Keratinocyte (primary cell): ENCODE results near the gene EYS. TPM values are rescaled to one million over a fixed set of nuclear protein-coding genes. Genes with fewer than 3 reads are reported as not detected.

ENCODE experiments used
- DNase-seq: peaks from one replicate; pipeline ENCODE4 v3.0.0-alpha.2; 2011; ENCODE audit warnings: low read depth, missing footprints, low spot score
- FAIRE-seq: peaks from 2 replicates; lab custom pipeline; 2011; peaks lifted over from hg19 to GRCh38; lab: Jason Lieb, UNC
- H2AFZ ChIP-seq: 2 replicates; pipeline ENCODE4 v1.6.0; 2012; ENCODE audit warnings: low read length, control low read depth, inconsistent platforms; ENCODE audit not compliant: control insufficient read depth
- H3K27ac ChIP-seq: 2 replicates; pipeline ENCODE4 v1.5.1; 2011; ENCODE audit warnings: low read length; ENCODE audit not compliant: control insufficient read depth, insufficient read depth
- H3K27me3 ChIP-seq: 3 replicates; pipeline ENCODE4 v1.6.0; 2011; ENCODE audit warnings: low read length; ENCODE audit not compliant: control insufficient read depth, insufficient read depth; ENCODE audit errors: extremely low read depth
- H3K36me3 ChIP-seq, 2 experiments: 2 replicates in 1 of 2; 3 replicates in 1 of 2; pipeline ENCODE4 v1.5.1; 2011; ENCODE audit warnings: low read length in 2 of 2, mild to moderate bottlenecking in 1 of 2; ENCODE audit not compliant: control insufficient read depth in 2 of 2, insufficient read depth in 2 of 2; ENCODE audit errors: extremely low read depth in 1 of 2
- H3K4me1 ChIP-seq: 3 replicates; pipeline ENCODE4 v1.5.1; 2011; ENCODE audit warnings: low read length; ENCODE audit not compliant: control insufficient read depth, insufficient read depth; ENCODE audit errors: extremely low read depth
- H3K4me2 ChIP-seq: 3 replicates; pipeline ENCODE4 v1.6.0; 2011; ENCODE audit warnings: low read depth, low read length; ENCODE audit not compliant: control insufficient read depth, insufficient read depth; ENCODE audit errors: extremely low read depth
- H3K4me3 ChIP-seq, 3 experiments: fragments of 200-600 bp in 1 of 3; sonication (generic) in 1 of 3; 2 replicates in 2 of 3; 3 replicates in 1 of 3; pipeline ENCODE4 v1.5.1; 2011 to 2016; ENCODE audit warnings: low read length in 3 of 3, mild to moderate bottlenecking in 3 of 3, control low read depth in 2 of 3, inconsistent platforms in 1 of 3, low read depth in 1 of 3, mixed read lengths in 1 of 3, mixed run types in 1 of 3, moderate library complexity in 1 of 3; ENCODE audit not compliant: control insufficient read depth in 2 of 3, insufficient read depth in 2 of 3; ENCODE audit errors: extremely low read depth in 1 of 3
- H3K79me2 ChIP-seq: 2 replicates; pipeline ENCODE4 v1.6.0; 2012; ENCODE audit warnings: low read length; ENCODE audit not compliant: control insufficient read depth, insufficient read depth
- H3K9ac ChIP-seq: 3 replicates; pipeline ENCODE4 v1.6.0; 2011; ENCODE audit warnings: low read length; ENCODE audit not compliant: control insufficient read depth, insufficient read depth; ENCODE audit errors: extremely low read depth
- H3K9me1 ChIP-seq: 3 replicates; pipeline ENCODE4 v1.6.0; 2011; ENCODE audit warnings: low read length; ENCODE audit not compliant: control insufficient read depth, insufficient read depth; ENCODE audit errors: extremely low read depth
- H3K9me3 ChIP-seq: 2 replicates; pipeline ENCODE4 v1.5.1; 2012; ENCODE audit warnings: low read depth, low read length; ENCODE audit not compliant: control insufficient read depth
- H4K20me1 ChIP-seq: 3 replicates; pipeline ENCODE4 v1.6.0; 2011; ENCODE audit warnings: low read length; ENCODE audit not compliant: control insufficient read depth, insufficient read depth; ENCODE audit errors: extremely low read depth
- EZH2 ChIP-seq: IDR thresholded peaks from one replicate; pipeline ENCODE4 v1.6.1; 2012; ENCODE audit warnings: inconsistent platforms, mild to moderate bottlenecking, low read length, moderate library complexity
- dilution Hi-C: fragments of 300-500 bp; cut with MboI; formaldehyde crosslinking; loops from one replicate; pipeline ENCODE4 v1.7.0; 2020; ENCODE audit warnings: low sequenced_read_pairs; ENCODE audit not compliant: extremely low pct_ligation_motif_present
- polyA plus RNA-seq, 5 experiments: library from polyadenylated mRNA; depleted of rRNA in 3 of 5; stranded (reverse) in 3 of 5; stranded (forward) in 1 of 5; unstranded in 1 of 5; fragments of >200 nt; gene quantifications; 1 replicate in 1 of 5; 2 replicates in 3 of 5; 3 replicates in 1 of 5; pipeline versions ENCODE4 v1.2.1 to v1.2.3, GENCODE V29; 2011 to 2012; ENCODE audit warnings: missing spikeins in 2 of 5, low read depth in 1 of 5, low replicate concordance in 1 of 5
- TF ChIP-seq, protein P1 (sequence below), 3 experiments: IDR thresholded peaks in 1 of 3; conservative IDR thresholded peaks in 1 of 3; optimal IDR thresholded peaks in 1 of 3; 2 replicates in 2 of 3; 3 replicates in 1 of 3; pipeline versions ENCODE3 to v1.5.1; 2011; ENCODE audit warnings: low read length in 3 of 3, mild to moderate bottlenecking in 3 of 3, moderate library complexity in 2 of 3, control low read depth in 1 of 3, inconsistent platforms in 1 of 3; ENCODE audit not compliant: insufficient read depth in 2 of 3; ENCODE audit errors: extremely low read depth in 1 of 3

EYS gene
- polyA plus RNA-seq, 1 donor (not counting 4 experiments of a cell fraction or from before 2014, with no cell fraction given): 0.34 TPM

DNA sequence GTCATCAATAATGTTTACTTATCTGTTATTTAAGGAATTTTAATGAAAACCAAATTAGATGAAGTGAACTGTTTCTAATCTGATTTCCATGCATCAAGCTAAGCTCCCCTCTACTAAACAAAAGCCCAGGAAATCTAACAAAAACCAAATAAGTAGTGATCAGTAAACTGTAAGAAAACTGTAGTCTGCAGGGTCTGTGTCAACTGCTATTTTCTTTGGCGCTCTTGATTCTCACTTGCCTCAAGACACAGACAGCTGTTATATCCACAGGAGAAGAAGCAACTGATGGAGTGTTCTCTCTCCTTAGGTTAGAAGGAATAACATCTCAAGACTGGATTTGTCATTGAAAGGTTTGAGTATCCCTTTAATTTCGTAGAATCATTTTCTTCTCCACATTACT is 1777.9 kb downstream of the EYS start:
- H3K9me3 ChIP-seq: no peaks in the 10 kb centered on the region
- FAIRE-seq (no peak), DNase-seq (no peak)
- no peaks in the 10 kb centered on the region for H3K36me3 ChIP-seq
- no peak overlapping the region for H3K27ac ChIP-seq
- H3K4me3 ChIP-seq: no peak overlapping the region
- H3K79me2 ChIP-seq: no peaks in the 10 kb centered on the region
- H3K9me1 ChIP-seq: no peaks in the 10 kb centered on the region
- no peak for TF ChIP-seq EZH2
- TF ChIP-seq, protein P1, sequence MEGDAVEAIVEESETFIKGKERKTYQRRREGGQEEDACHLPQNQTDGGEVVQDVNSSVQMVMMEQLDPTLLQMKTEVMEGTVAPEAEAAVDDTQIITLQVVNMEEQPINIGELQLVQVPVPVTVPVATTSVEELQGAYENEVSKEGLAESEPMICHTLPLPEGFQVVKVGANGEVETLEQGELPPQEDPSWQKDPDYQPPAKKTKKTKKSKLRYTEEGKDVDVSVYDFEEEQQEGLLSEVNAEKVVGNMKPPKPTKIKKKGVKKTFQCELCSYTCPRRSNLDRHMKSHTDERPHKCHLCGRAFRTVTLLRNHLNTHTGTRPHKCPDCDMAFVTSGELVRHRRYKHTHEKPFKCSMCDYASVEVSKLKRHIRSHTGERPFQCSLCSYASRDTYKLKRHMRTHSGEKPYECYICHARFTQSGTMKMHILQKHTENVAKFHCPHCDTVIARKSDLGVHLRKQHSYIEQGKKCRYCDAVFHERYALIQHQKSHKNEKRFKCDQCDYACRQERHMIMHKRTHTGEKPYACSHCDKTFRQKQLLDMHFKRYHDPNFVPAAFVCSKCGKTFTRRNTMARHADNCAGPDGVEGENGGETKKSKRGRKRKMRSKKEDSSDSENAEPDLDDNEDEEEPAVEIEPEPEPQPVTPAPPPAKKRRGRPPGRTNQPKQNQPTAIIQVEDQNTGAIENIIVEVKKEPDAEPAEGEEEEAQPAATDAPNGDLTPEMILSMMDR (optimal IDR thresholded peaks at IDR 0.05 in 1 of 3, IDR thresholded peaks at IDR 0.05 in 1 of 3, conservative IDR thresholded peaks at IDR 0.05 in 1 of 3; ENCODE audit: extremely low read depth in 1 of 3, insufficient read depth in 2 of 3, low read length in 3 of 3): no peak
- H3K27me3 ChIP-seq: no peaks in the 10 kb centered on the region
- no peak overlapping the region for H3K9ac ChIP-seq
- dilution Hi-C loops: no loop called here
- H2AFZ ChIP-seq: no peak overlapping the region
- H4K20me1 ChIP-seq: no peaks in the 10 kb centered on the region
- H3K4me2 ChIP-seq: no peak overlapping the region
- no peaks in the 10 kb centered on the region for H3K4me1 ChIP-seq

DNA sequence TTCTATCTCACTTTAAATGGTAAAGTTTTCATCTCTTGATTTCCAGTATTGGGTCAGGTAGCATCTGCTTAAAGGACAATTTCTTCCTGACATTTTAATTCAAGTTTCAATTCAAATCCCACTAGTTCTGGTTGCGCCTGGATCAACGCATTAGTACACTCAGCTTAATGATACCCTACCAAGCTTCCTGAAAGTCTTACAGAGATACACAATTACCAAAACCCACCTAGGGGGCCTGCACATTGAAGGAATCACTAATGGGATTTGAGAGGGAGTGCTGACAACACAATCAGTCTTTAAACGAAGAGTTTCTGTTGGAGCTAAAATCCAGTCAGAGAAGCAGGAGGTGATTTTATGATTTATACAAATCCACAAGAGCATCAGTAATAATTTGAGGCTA is 1778.4 kb downstream of the EYS start:
- Histone ChIP-seq H3K36me3 (no peaks in the 10 kb centered on the region), H3K27ac (no peak overlapping the region), H3K9ac (no peak overlapping the region), H3K4me1 (no peaks in the 10 kb centered on the region), H3K27me3 (no peaks in the 10 kb centered on the region), H3K9me3 (no peaks in the 10 kb centered on the region), H3K79me2 (no peaks in the 10 kb centered on the region), H2AFZ (no peak overlapping the region), H3K4me3 (no peak overlapping the region), H3K4me2 (no peak overlapping the region), H3K9me1 (no peaks in the 10 kb centered on the region), H4K20me1 (no peaks in the 10 kb centered on the region)
- TF ChIP-seq, protein P1 (optimal IDR thresholded peaks at IDR 0.05 in 1 of 3, IDR thresholded peaks at IDR 0.05 in 1 of 3, conservative IDR thresholded peaks at IDR 0.05 in 1 of 3; ENCODE audit: extremely low read depth in 1 of 3, insufficient read depth in 2 of 3, low read length in 3 of 3): no peak
- no peak for TF ChIP-seq EZH2
- DNase-seq: no peak
- dilution Hi-C loops: no loop called here
- no peak for FAIRE-seq
